ENCODE results near the gene MAPKAP1.

MAPKAP1 gene

DNA sequence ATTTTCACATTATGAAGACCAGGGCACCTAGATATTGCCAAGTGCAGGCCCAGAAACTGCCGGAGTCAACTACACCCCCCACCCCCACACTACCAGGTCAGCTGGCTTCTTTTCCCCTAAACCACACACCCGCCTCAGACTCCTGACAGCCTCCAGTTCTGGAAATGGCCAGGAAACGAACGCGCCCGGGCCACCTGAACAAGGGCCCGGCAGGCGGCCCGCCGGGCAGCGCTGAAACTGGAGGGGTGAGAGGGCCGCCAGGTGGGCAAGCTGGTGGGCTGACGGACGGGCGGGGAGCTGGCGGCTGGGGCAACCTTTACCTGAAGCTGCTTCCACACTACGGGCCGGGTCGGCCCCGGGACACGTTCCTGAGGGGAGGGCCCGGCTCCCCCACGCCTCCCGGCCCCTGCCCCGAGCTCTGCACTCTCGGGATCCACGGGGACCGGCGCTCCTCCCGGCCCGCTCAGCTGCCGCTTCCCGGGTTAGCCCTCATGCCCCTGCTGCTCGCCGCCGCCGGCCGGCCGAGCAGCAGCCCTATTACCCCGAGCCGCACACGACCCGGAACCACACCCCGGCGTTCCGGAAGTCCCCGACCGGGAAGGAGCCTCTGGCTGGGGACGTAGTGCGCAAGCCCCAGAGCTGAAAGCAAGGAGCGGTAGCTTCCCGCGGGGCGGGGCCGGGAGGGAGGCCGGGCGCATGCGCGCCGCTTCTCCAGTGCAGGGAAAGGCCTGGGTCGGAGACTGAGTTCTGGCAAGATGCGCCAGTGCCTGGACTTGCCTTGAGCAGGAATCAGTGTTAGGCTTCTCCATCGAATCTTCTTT is at the start of gene MAPKAP1:
Gene MAPKAP1, minus strand, starts transcription at position 558 of the 821 bp plus-strand sequence. CDS start 34,634 bp downstream, outside the sequence.
- TF ChIP-seq CTCF (IDR thresholded peaks at IDR 0.05; ENCODE audit: low read depth, low read length): no peak

GRCh38 chr9:125756518-125756917 is 49.5 kb upstream of the MAPKAP1 start:
- no peak overlapping the region for H3K4me3 ChIP-seq (replicated peaks in 1 of 2; ENCODE audit: low read depth in 2 of 2, low read length in 2 of 2)
- TF ChIP-seq CTCF (IDR thresholded peaks at IDR 0.05; ENCODE audit: low read depth, low read length): no peak

More for the DNA sequence above, at the start of gene MAPKAP1:
- DNase-seq (ENCODE audit: low read depth in 2 of 2): peak; percentile 96 to 98
- H3K4me3 ChIP-seq (replicated peaks in 1 of 2; ENCODE audit: low read depth in 2 of 2, low read length in 2 of 2): peak within 1 kb of the TSS; percentile 73 to 77

GRCh38 chr9:125755340-125755739 is 48.3 kb upstream of the MAPKAP1 start:
- DNase-seq (ENCODE audit: low read depth in 2 of 2): no peak
- no peak overlapping the region for H3K4me3 ChIP-seq (replicated peaks in 1 of 2; ENCODE audit: low read depth in 2 of 2, low read length in 2 of 2)
- TF ChIP-seq CTCF (IDR thresholded peaks at IDR 0.05; ENCODE audit: low read depth, low read length): no peak

More at GRCh38 chr9:125756518-125756917, 49.5 kb upstream of the MAPKAP1 start:
- DNase-seq (ENCODE audit: low read depth in 2 of 2): no peak

DNA sequence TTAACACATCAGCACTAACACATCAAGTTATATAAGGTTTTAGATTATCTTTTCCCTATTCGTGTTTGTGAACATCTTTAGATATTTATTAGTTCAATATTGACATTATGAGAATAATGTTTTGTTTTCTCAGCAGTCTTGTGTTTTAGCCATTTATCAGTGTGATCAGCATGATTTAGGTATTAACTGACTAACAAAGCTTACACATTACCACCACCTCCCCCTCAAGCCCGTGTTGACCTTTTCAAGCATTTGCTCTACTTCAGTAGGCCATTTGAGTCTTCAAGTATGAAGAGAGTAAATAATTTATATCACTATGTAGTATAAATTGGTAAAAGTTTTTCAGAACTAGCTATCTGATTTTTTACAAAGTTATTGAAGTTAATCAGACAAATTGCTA is 47.1 kb upstream of the MAPKAP1 start:
- no peak for DNase-seq (ENCODE audit: low read depth in 2 of 2)
- no peak for TF ChIP-seq CTCF (IDR thresholded peaks at IDR 0.05; ENCODE audit: low read depth, low read length)
- no peak overlapping the region for H3K4me3 ChIP-seq (replicated peaks in 1 of 2; ENCODE audit: low read depth in 2 of 2, low read length in 2 of 2)

DNA sequence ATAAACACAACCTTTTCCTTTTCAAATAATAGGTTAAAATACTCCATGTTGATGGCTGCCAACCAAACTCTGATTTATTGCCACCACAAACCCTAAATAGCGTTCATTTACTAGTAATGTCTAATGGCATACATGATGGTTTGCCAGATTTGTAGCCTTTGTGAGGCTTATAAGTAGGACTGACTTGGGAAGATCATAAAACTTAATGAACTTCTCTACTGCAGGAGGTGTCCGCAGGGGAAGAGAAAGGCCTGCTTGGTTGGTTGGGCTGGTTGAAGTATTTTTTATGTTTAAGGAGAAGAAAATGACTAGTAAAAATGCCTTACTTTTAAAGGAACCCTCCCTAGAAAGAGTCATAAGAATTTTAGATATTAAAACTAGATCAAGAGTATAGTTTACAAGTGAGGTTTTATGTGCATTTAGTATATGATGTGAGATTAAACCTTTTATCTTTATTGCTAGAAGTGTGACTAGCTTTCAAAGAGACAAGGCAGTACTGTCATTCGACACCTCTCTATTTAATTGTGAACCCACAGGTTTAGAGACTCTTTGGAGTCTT is 45.1 kb upstream of the MAPKAP1 start:
- no peak for TF ChIP-seq CTCF (IDR thresholded peaks at IDR 0.05; ENCODE audit: low read depth, low read length)
- DNase-seq (ENCODE audit: low read depth in 2 of 2): no peak
- H3K4me3 ChIP-seq (replicated peaks in 1 of 2; ENCODE audit: low read depth in 2 of 2, low read length in 2 of 2): no peak overlapping the region

GRCh38 chr9:125750627-125751011 is 43.6 kb upstream of the MAPKAP1 start:
- peak; percentile 32 to 33 for DNase-seq (ENCODE audit: low read depth in 2 of 2)
- TF ChIP-seq CTCF (IDR thresholded peaks at IDR 0.05; ENCODE audit: low read depth, low read length): no peak
- H3K4me3 ChIP-seq (replicated peaks in 1 of 2; ENCODE audit: low read depth in 2 of 2, low read length in 2 of 2): peak overlapping the region; percentile 8 to 11
